ENCODE results near the gene TOPORS.
"Not testable (repeated sequence)": the region's sequence is repeated elsewhere in the genome, so short reads cannot be mapped to it uniquely, and the experiment has no call there.

TOPORS gene

DNA sequence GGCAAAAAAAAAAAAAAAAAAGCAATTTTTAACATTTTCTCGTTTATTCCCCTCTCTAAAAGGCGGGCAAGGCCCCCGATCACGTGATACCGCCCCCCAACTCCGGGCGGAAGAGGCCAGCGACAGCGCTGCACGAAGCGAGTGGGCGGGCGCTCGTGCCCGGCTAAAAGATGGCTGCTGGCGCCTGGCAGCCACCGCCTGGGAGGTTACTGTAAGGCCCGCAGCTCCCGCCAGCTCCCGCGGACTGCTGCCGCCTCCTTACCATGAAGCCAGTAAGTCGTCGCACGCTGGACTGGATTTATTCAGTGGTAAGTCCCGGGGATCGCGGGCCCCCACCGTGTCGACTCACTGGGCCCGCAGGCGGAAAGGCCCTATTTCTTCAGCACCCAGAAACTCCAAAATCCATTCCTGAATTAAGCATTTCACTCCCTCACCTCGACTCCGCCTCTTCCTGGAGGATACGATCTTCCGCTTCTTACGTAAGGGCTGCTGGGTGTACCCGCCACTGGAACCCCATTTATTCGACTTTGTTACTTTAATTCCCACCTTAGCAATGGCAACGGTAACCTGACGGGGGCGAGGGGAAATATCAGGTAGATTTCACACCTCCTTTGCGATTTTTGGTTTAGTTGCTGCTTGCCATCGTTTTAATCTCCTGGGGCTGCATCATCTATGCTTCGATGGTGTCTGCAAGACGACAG, at the start of gene TOPORS, which contains the start of gene SMIM27:
Gene TOPORS (minus strand): TSS at position 415 of the 701 bp plus-strand sequence. CDS start 150 bp downstream, at position 265.
Gene SMIM27 (plus strand): TSS at position 156 of the 701 bp plus-strand sequence. CDS start 108 bp downstream, at position 264.
- H3K4me3 ChIP-seq (replicated peaks; ENCODE audit: low read depth, low read length): peak within 1 kb of the TSS; percentile 87
- peak; percentile 91 for DNase-seq (ENCODE audit: low read depth)
- TF ChIP-seq, protein P1, sequence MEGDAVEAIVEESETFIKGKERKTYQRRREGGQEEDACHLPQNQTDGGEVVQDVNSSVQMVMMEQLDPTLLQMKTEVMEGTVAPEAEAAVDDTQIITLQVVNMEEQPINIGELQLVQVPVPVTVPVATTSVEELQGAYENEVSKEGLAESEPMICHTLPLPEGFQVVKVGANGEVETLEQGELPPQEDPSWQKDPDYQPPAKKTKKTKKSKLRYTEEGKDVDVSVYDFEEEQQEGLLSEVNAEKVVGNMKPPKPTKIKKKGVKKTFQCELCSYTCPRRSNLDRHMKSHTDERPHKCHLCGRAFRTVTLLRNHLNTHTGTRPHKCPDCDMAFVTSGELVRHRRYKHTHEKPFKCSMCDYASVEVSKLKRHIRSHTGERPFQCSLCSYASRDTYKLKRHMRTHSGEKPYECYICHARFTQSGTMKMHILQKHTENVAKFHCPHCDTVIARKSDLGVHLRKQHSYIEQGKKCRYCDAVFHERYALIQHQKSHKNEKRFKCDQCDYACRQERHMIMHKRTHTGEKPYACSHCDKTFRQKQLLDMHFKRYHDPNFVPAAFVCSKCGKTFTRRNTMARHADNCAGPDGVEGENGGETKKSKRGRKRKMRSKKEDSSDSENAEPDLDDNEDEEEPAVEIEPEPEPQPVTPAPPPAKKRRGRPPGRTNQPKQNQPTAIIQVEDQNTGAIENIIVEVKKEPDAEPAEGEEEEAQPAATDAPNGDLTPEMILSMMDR (IDR thresholded peaks at IDR 0.05; ENCODE audit: low read length, missing control alignments): no peak

DNA sequence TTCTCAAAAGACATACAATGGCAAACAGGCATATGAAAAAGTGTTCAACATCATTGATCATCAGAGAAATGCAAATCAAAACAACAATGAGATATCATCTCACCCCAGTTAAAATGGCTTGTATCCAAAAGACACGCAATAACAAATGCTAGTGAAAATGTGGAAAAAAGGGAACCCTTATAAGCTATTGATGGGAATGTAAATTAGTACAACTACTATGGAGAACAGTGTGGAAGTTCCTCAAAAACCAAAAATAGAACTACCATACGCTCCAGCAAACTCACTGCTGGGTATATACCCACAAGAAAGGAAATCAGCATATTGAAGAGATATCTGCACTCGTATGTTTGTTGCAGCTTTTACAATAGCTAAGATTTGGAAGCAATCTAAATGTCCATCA, 46.6 kb upstream of the TOPORS start:
- H3K4me3 ChIP-seq (replicated peaks; ENCODE audit: low read depth, low read length); DNase-seq (ENCODE audit: low read depth): not testable (repeated sequence)

DNA sequence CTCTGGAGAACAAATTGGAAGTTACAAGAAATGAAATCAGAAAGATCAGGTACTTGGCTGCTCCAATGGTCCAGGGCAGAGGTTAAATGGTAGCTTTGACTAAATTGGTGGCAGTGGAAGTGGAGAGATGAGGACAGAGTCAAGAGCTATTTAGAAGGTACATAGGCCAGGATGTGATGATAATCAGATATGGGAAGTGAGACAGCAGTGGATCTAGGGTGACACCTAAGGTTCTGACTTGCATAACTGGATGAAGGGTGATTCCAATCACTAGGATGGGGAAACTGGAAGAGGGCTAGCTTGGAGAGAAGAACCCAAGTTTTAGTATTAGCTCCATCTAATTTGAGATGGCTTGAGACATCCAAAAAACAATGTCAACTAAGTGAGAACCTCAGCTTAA, 44.5 kb upstream of the TOPORS start:
- TF ChIP-seq, protein P1 (IDR thresholded peaks at IDR 0.05; ENCODE audit: low read length, missing control alignments): no peak
- no peak overlapping the region for H3K4me3 ChIP-seq (replicated peaks; ENCODE audit: low read depth, low read length)
- DNase-seq (ENCODE audit: low read depth): no peak

DNA sequence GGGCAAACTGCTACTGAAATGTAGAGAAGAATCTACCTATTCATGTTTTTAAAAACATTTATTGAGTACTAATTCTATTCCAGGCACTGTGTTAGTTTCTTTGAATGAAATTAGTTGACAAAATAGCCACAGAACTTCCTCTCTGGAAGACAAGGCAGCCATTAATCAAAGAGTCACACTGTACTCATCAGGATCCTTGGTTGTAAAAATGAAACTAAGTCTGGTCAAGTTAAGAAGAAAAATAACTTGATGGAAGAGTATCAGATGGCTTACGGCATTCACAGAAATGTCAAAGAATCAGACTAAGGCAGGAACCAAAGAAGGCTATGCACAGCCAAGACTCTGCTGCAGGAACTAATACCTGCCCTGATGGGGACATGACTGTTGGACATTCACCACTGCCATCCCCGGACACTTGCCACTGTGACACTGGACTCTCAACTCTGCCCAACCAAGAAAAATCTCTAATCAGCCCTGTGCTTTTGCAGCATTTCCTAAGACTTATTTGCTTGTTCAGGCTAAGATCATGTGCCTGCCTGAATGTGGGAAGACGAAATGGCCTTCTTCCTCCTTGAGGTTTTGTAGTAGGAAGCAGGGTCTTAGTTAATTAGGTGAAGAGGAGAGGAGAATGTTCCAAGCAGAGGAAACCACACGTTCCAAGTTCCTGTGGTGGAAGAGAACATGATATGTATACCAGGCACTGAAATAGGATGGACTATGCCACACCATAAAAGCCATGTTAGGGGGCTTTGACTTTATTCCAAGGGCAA, 43.9 kb upstream of the TOPORS start:
- TF ChIP-seq, protein P1 (IDR thresholded peaks at IDR 0.05; ENCODE audit: low read length, missing control alignments): no peak
- H3K4me3 ChIP-seq (replicated peaks; ENCODE audit: low read depth, low read length): no peak overlapping the region

DNA sequence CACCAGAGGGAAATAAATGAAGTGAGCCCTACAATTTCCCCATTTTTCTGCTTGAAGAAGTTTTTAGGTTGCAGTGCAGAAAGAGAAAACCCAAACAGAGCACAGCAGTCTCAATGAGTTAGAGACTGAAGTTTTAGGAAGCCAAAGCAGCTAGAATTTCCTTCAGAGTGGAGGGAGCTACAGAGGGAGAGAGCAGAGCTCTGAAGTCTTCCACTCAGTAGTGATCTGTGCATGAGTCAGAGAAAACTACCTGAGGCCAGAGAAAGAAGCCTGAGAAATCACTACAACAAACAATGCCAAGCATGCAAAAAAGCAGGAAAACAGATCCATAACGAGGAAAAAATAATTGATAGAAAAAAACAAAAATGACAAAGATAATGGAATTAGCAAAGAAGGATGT, 38.5 kb upstream of the TOPORS start:
- H3K4me3 ChIP-seq (replicated peaks; ENCODE audit: low read depth, low read length): no peak overlapping the region
- TF ChIP-seq, protein P1 (IDR thresholded peaks at IDR 0.05; ENCODE audit: low read length, missing control alignments): no peak
- no peak for DNase-seq (ENCODE audit: low read depth)

More for the DNA sequence above, 43.9 kb upstream of the TOPORS start:
- DNase-seq (ENCODE audit: low read depth): no peak

DNA sequence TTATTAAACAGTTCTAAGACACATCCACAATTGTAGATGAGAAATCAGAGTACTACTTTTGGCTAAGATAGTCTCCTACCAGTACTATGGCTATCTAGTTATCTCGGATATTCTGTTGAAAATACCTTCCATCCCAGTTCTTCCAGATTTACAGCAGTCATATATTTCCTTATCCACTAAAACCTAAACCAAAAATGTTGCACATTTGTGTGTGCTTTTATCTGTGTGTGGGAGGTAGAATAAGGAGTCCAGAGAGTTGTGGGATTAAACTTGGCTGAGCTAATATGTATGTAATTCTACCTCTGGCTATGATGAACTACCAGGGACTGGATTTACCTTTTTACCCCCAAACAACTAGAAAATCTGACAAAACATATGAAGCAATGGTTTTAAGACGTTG, 38.1 kb upstream of the TOPORS start:
- H3K4me3 ChIP-seq (replicated peaks; ENCODE audit: low read depth, low read length): no peak overlapping the region
- TF ChIP-seq, protein P1 (IDR thresholded peaks at IDR 0.05; ENCODE audit: low read length, missing control alignments): no peak
- no peak for DNase-seq (ENCODE audit: low read depth)

DNA sequence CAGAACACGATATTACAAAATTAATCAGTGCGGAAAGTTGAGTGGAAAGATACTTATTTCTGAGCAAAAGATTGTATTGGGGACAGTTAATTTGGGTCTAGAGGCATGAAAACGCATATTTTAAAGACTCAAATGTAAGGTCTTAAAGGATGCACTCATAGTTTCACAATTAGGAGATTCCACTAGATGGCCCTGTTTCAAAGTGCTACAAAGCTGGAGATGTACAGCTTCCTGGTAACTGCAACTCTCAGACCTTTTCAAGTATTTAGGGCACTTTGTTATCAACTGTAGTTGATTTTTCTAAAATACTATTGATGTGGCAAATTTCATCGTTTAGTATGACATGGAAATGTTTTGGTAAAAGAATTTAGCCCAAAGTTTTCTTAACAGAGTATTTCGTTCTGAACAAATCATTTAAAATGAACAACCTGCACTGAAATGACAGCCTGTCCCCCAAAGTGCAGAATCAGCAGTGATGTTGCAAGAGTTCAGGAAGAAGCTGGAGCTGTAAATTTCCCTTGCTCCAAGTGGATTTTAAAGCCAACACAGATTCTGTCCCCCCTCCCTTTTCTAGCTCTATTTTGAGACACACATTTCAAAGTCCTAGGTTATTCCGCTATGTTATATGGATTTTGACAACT, 36.8 kb upstream of the TOPORS start:
- no peak overlapping the region for H3K4me3 ChIP-seq (replicated peaks; ENCODE audit: low read depth, low read length)
- DNase-seq (ENCODE audit: low read depth): peak; percentile 78
- TF ChIP-seq, protein P1 (IDR thresholded peaks at IDR 0.05; ENCODE audit: low read length, missing control alignments): peak; percentile 74

Data from fibroblast of pulmonary artery (primary cell).